IPS-15b (cell line): ENCODE results near the gene ANKRD10.

Experiments used
- H3K27me3 ChIP-seq: one replicate; pipeline ENCODE4 v1.6.1; 2013; ENCODE audit warnings: low read length; ENCODE audit not compliant: control insufficient read depth, insufficient read depth
- H3K36me3 ChIP-seq: one replicate; pipeline ENCODE4 v1.6.1; 2013; ENCODE audit warnings: low read length; ENCODE audit not compliant: control insufficient read depth, insufficient read depth
- H3K4me1 ChIP-seq: one replicate; pipeline ENCODE4 v1.6.1; 2013; ENCODE audit warnings: mild to moderate bottlenecking, low read length; ENCODE audit not compliant: control insufficient read depth, insufficient read depth
- H3K4me3 ChIP-seq: one replicate; pipeline ENCODE4 v1.5.1; 2013; ENCODE audit warnings: low read depth, low read length
- H3K9ac ChIP-seq: one replicate; pipeline ENCODE4 v1.6.1; 2013; ENCODE audit warnings: low read depth, mild to moderate bottlenecking, low read length
- H3K9me3 ChIP-seq: one replicate; pipeline ENCODE4 v1.6.1; 2013; ENCODE audit warnings: mild to moderate bottlenecking, low read length; ENCODE audit not compliant: control insufficient read depth, insufficient read depth

ANKRD10 gene

GRCh38 chr13:110888390-110888789, 26.5 kb downstream of the ANKRD10 start:
- no peak overlapping the region for H3K9ac ChIP-seq
- peaks cover under 1% of the 10 kb centered on the region for H3K36me3 ChIP-seq
- H3K27me3 ChIP-seq = no peaks in the 10 kb centered on the region
- H3K4me3 ChIP-seq = no peak overlapping the region
- peaks cover 10% of the 10 kb centered on the region for H3K4me1 ChIP-seq
- H3K9me3 ChIP-seq = no peaks in the 10 kb centered on the region

- peaks cover 10% of the 10 kb centered on the region for H3K4me1 ChIP-seq
- no peaks in the 10 kb centered on the region for H3K9me3 ChIP-seq
- H3K27me3 ChIP-seq = no peaks in the 10 kb centered on the region
- no peak overlapping the region for H3K9ac ChIP-seq
- no peaks in the 10 kb centered on the region for H3K36me3 ChIP-seq
- no peak overlapping the region for H3K4me3 ChIP-seq
Observed at GRCh38 chr13:110887597-110888333, 27.1 kb downstream of the ANKRD10 start.

- peaks cover 10% of the 10 kb centered on the region for H3K4me1 ChIP-seq
- no peaks in the 10 kb centered on the region for H3K27me3 ChIP-seq
- H3K4me3 ChIP-seq = no peak overlapping the region
- H3K9me3 ChIP-seq = no peaks in the 10 kb centered on the region
- no peaks in the 10 kb centered on the region for H3K36me3 ChIP-seq
- no peak overlapping the region for H3K9ac ChIP-seq
Observed at GRCh38 chr13:110886870-110887596, 27.8 kb downstream of the ANKRD10 start.

GRCh38 chr13:110885966-110886869, 28.7 kb downstream of the ANKRD10 start:
- H3K9me3 ChIP-seq = no peaks in the 10 kb centered on the region
- H3K4me1 ChIP-seq = peaks cover 10% of the 10 kb centered on the region
- H3K27me3 ChIP-seq = no peaks in the 10 kb centered on the region
- no peak overlapping the region for H3K4me3 ChIP-seq
- no peak overlapping the region for H3K9ac ChIP-seq
- H3K36me3 ChIP-seq = no peaks in the 10 kb centered on the region

DNA sequence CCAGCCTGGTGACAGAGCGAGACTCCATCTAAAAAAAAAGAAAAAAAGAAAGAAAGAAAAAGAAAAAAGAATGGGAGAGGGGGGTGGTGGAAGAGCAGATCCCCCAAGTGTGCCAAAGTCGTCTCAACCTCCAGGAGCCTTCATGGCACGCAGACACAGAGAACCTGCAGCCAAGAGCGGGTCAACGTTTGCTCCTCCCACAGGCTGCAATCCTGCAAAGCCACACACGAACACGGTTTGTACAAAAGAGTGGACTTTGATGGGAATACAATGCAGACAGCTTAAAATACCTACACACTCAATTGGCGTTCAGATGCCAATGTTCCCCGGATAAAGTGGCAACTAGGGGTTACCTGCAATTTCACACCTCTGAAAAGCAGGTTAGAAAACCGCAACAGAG, 29.4 kb downstream of the ANKRD10 start:
- H3K9ac ChIP-seq = no peak overlapping the region
- no peaks in the 10 kb centered on the region for H3K9me3 ChIP-seq
- H3K4me3 ChIP-seq = no peak overlapping the region
- H3K27me3 ChIP-seq = no peaks in the 10 kb centered on the region
- peaks cover 10% of the 10 kb centered on the region for H3K4me1 ChIP-seq
- no peaks in the 10 kb centered on the region for H3K36me3 ChIP-seq

DNA sequence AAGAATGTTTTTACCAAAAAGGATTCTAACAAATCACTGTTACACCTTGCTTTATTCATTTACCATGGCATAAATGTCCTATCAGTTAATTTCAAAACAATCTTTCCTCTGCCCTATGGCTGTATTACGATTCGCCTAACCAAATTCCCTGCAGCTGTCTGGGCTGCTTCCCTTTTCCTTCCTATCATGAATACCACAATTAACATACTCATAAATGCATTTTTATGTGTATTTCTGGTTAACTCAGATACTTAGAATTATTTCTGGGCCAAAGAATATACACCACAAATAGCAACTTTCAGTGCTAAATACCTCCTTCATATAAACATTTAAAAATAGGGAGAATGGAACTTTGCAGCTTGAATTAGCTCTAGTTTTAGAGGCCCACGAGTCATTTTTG, 30.4 kb downstream of the ANKRD10 start:
- H3K9me3 ChIP-seq = no peaks in the 10 kb centered on the region
- no peak overlapping the region for H3K4me3 ChIP-seq
- peaks cover 10% of the 10 kb centered on the region for H3K4me1 ChIP-seq
- H3K9ac ChIP-seq = no peak overlapping the region
- no peaks in the 10 kb centered on the region for H3K36me3 ChIP-seq
- H3K27me3 ChIP-seq = no peaks in the 10 kb centered on the region

- Histone ChIP-seq H3K9me3 (no peaks in the 10 kb centered on the region), H3K27me3 (no peaks in the 10 kb centered on the region), H3K4me3 (no peak overlapping the region), H3K9ac (no peak overlapping the region), H3K4me1 (peaks cover 10% of the 10 kb centered on the region), H3K36me3 (no peaks in the 10 kb centered on the region)
Observed at GRCh38 chr13:110883542-110883941, 31.3 kb downstream of the ANKRD10 start.

DNA sequence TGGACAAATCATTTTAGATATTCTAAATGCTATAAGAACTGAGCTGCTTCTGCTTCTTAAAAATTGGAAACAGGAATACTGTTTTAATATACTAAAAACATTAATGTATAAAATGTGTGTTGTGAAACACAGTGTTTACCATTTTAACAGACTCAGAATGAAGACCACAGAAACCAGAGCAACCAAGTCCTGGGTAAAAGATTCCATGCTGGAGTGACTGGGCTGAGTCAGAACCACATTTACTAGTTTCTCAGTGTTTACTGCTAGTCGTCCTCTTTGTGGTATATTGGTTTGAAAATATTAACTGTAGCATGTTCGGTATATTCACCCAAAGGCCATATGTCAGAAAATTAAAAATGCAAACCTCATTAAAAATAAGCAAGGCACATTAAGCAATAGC, 31.9 kb downstream of the ANKRD10 start:
- Histone ChIP-seq H3K36me3 (no peaks in the 10 kb centered on the region), H3K9me3 (no peaks in the 10 kb centered on the region), H3K4me1 (peaks cover 10% of the 10 kb centered on the region), H3K27me3 (no peaks in the 10 kb centered on the region), H3K9ac (no peak overlapping the region), H3K4me3 (no peak overlapping the region)

GRCh38 chr13:110881839-110882627, 32.8 kb downstream of the ANKRD10 start:
- H3K27me3 ChIP-seq = no peaks in the 10 kb centered on the region
- H3K9ac ChIP-seq = no peak overlapping the region
- H3K4me3 ChIP-seq = no peak overlapping the region
- peaks cover 8% of the 10 kb centered on the region for H3K4me1 ChIP-seq
- no peaks in the 10 kb centered on the region for H3K9me3 ChIP-seq
- no peaks in the 10 kb centered on the region for H3K36me3 ChIP-seq

GRCh38 chr13:110880627-110881026, 34.2 kb downstream of the ANKRD10 start:
- Histone ChIP-seq H3K4me1 (no peaks in the 10 kb centered on the region), H3K36me3 (no peaks in the 10 kb centered on the region), H3K27me3 (no peaks in the 10 kb centered on the region), H3K9ac (no peak overlapping the region), H3K9me3 (no peaks in the 10 kb centered on the region), H3K4me3 (no peak overlapping the region)

DNA sequence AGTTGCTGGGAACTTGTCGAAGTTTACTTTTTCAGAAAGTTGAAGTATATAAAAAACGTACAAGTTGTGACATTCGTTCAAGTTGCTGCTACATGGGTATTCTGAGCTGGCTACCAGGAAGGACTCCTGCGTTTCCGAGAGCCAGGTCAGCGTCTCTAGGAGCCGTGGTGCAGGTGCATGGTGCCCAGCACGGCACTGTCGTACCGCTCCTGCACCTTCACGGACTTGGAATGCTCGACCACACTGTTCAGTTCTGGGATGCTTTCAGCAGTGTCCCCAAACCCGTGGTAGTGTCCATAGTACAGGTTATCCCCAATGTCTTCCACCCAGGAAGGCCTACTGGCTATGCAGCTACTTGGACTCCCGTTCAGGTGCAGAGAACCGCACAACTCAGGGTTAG, 35.4 kb downstream of the ANKRD10 start:
- H3K9ac ChIP-seq = no peak overlapping the region
- H3K36me3 ChIP-seq = no peaks in the 10 kb centered on the region
- peaks cover 2% of the 10 kb centered on the region for H3K4me1 ChIP-seq

More for the DNA sequence above, 35.4 kb downstream of the ANKRD10 start:
- Histone ChIP-seq H3K4me3 (no peak overlapping the region), H3K27me3 (no peaks in the 10 kb centered on the region), H3K9me3 (no peaks in the 10 kb centered on the region)
